ENCODE data around the gene OOSP3.
"Not testable (repeated sequence)": the region's sequence is repeated elsewhere in the genome, so short reads cannot be mapped to it uniquely, and the experiment has no call there.

Gene OOSP3

DNA sequence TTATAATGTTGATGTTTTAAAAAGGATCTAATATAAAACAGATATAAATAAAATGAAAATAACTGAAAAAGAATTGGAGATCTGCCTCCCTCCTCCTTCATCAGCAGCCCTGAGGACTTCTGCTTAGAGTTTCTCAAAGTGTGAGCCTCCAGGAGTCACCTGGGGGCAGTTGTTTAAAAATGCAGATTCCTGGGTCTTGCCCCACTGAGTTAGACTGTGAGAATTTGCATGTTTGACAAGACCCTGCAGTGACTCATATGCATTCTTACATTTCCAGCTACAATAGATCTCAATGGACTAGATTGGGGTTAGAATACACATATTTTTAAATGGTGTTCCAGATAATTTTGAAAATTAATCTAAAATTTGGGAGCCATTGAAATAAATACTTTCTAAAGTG, 798 bp upstream of the OOSP3 start:
- DNase-seq (ENCODE audit: insufficient read length) = no peak
- no peak for FAIRE-seq
- TF ChIP-seq POLR2AphosphoS5 (IDR thresholded peaks at IDR 0.05; ENCODE audit: low read depth, low read length) (no peak), TAF1 (IDR thresholded peaks at IDR 0.05; ENCODE audit: borderline replicate concordance, low read depth, low read length) (no peak), POLR2A (IDR thresholded peaks at IDR 0.05; ENCODE audit: low read depth, low read length) (no peak)

DNA sequence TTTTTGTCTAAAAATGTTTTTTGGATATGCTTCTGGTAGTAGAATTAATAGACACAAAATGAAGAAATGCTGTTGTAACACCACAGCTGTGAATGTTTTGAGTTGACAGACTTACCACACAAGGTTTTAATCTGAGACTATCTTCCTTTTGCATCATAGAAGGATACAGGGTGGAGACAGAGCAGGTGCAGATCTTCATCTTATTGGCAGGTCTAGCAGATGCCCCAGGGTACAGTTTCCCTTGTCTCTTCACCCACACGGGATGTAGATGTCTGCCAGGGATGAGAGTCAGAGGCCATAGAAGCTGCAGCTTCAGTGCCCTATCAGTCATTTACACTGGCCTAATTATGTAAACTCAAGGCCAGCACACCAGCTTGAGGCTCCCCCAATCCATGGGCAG, 985 bp downstream of the OOSP3 start:
- DNase-seq (ENCODE audit: insufficient read length) (no peak), FAIRE-seq (no peak)
- no peak for TF ChIP-seq POLR2A (IDR thresholded peaks at IDR 0.05; ENCODE audit: low read depth, low read length)
- TF ChIP-seq POLR2AphosphoS5 (IDR thresholded peaks at IDR 0.05; ENCODE audit: low read depth, low read length) = no peak
- TF ChIP-seq TAF1 (IDR thresholded peaks at IDR 0.05; ENCODE audit: borderline replicate concordance, low read depth, low read length) = no peak

DNA sequence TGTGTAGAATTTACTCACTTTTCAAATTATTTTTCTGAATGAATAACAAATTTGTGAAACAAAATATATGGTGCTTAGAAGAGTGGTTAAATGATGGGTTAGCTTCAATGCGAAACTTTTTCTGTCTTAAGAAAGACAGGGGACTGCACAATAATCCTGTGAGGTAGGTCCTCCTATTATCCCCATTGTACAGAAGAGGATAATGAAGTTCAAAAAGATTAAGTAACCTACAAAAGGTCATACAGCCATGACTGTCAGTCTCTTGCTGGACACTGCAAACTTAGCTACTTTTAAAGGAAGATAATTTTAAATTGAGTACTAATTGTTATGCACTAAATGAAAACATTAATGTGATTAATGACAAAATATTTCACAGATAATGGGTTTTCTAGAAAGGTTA, 5.0 kb downstream of the OOSP3 start:
- FAIRE-seq (no peak), DNase-seq (ENCODE audit: insufficient read length) (no peak)
- TF ChIP-seq POLR2A (IDR thresholded peaks at IDR 0.05; ENCODE audit: low read depth, low read length) = no peak
- no peak for TF ChIP-seq TAF1 (IDR thresholded peaks at IDR 0.05; ENCODE audit: borderline replicate concordance, low read depth, low read length)
- TF ChIP-seq POLR2AphosphoS5 (IDR thresholded peaks at IDR 0.05; ENCODE audit: low read depth, low read length) = no peak

DNA sequence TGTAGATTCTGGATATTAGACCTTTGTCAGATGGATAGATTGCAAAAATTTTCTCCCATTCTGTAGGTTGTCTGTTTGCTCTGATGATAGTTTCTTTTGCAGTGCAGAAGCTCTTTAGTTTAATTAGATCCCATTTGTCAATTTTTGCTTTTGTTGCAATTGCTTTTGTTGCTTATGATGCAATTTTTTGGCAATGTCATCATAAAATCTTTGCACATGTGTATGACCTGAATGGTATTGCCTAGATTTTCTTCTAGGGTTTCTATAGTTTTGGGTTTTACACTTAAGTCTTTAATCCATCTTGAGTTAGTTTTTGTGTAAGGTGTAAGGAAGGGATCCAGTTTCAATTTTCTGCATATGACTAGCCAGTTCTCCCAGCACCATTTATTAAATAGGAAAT, 8.6 kb downstream of the OOSP3 start:
- not testable (repeated sequence) for FAIRE-seq; DNase-seq (ENCODE audit: insufficient read length)

DNA sequence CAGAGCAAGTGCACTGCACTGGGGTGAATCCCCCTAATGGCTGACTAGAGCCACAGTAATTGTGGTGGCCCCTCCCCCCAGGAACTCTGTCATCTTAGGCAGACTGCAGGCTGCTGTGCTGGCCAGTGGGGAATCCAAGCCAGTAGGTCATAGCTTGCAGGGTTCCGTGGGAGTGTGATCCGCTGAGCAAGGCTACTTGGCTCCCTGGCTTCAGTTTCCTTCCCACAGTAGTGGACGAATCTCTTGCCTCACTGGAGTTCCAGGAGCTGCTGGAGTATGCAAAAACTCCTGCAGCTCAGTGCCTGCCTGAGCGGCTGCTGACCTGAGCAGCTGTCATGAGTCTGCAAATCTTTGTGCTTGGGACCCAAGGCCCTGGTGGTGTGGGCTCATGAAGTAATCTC, 13.2 kb downstream of the OOSP3 start:
- DNase-seq (ENCODE audit: insufficient read length) = no peak
- no peak for FAIRE-seq
- no peak for TF ChIP-seq POLR2A (IDR thresholded peaks at IDR 0.05; ENCODE audit: low read depth, low read length)
- TF ChIP-seq TAF1 (IDR thresholded peaks at IDR 0.05; ENCODE audit: borderline replicate concordance, low read depth, low read length) = no peak
- no peak for TF ChIP-seq POLR2AphosphoS5 (IDR thresholded peaks at IDR 0.05; ENCODE audit: low read depth, low read length)

DNA sequence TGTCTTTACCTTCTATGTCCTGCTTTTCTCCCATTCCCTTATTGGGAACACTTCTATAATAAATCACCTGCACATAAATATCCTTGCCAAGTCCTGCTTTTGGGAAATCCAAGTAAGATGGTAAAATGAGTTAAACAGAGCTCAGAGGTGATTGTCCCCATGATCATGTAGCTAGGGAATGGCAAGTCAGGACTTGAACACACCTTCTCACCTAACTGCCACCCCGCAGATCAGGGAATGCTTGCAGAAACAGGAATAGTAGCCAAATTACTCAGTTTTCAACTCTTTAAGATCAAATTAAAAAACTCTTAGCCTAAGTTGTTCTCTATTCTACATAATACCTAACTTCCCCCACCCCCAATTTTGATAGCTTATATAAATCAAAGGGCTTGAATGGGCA, 16.0 kb downstream of the OOSP3 start:
- no peak for TF ChIP-seq POLR2A (IDR thresholded peaks at IDR 0.05; ENCODE audit: low read depth, low read length)
- TF ChIP-seq TAF1 (IDR thresholded peaks at IDR 0.05; ENCODE audit: borderline replicate concordance, low read depth, low read length) = no peak
- TF ChIP-seq POLR2AphosphoS5 (IDR thresholded peaks at IDR 0.05; ENCODE audit: low read depth, low read length) = no peak
- DNase-seq (ENCODE audit: insufficient read length) (no peak), FAIRE-seq (no peak)

DNA sequence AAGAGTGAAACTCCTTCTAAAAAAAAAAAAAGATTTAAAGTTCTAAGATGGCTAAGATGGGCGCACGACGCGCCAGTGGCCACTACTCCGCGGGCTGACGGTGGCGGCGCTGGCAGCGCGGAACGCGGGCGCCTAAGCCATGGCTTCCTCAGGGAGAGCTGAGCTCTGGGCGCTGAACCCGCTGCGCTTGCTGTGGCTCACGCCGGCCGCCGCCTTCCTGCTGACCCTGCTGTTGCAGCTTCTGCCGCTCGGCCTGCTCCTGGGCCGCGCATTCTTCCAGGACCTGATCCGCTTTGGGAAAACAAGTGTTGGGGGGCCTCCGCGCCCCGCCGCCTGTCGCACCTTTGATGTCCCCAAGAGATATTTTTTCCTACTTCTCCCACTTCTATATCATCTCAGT, 19.5 kb downstream of the OOSP3 start:
- FAIRE-seq = no peak
- TF ChIP-seq POLR2A (IDR thresholded peaks at IDR 0.05; ENCODE audit: low read depth, low read length) = no peak
- no peak for TF ChIP-seq POLR2AphosphoS5 (IDR thresholded peaks at IDR 0.05; ENCODE audit: low read depth, low read length)
- no peak for TF ChIP-seq TAF1 (IDR thresholded peaks at IDR 0.05; ENCODE audit: borderline replicate concordance, low read depth, low read length)
- DNase-seq (ENCODE audit: insufficient read length) = no peak

DNA sequence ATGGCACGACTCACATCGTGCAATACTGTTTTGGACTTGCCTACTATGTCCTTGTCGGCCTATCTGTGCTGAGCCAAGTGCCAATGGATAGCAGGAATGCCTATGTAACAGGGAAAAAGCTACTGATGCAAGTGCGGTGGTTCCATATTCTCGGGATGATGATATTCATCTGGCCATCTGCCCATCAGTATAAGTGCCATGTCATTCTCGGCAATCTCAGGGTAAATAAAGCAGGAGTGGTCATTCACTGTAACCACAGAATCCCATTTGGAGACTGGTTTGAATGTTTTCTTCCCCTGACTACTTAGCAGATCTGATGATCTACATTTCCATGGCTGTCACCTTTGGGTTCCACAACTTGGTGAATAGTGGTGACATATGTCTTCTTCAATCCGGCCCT, 20.1 kb downstream of the OOSP3 start:
- DNase-seq (ENCODE audit: insufficient read length) (no peak), FAIRE-seq (no peak)
- TF ChIP-seq POLR2A (IDR thresholded peaks at IDR 0.05; ENCODE audit: low read depth, low read length) = no peak
- no peak for TF ChIP-seq POLR2AphosphoS5 (IDR thresholded peaks at IDR 0.05; ENCODE audit: low read depth, low read length)
- no peak for TF ChIP-seq TAF1 (IDR thresholded peaks at IDR 0.05; ENCODE audit: borderline replicate concordance, low read depth, low read length)

DNA sequence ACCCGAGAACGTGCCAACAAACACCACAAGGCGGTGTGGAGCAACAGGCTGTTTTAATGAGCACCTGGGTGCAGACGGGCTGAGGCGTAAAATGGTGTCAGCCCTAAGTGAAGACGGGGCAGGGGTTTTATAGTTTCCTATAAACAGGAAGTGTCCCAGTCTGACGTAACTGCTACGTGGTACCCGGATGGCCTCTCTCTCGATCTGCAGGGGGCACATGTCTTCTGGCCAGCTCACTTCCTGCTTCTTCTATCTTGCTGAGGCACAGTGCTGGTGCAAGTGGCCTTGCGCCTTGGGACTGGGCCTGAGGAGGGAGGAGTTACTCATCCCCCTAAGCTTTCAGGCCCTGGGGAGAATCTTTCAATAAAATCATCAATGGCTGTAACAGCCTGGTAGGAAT, 20.9 kb downstream of the OOSP3 start:
- TF ChIP-seq POLR2AphosphoS5 (IDR thresholded peaks at IDR 0.05; ENCODE audit: low read depth, low read length) (no peak), TAF1 (IDR thresholded peaks at IDR 0.05; ENCODE audit: borderline replicate concordance, low read depth, low read length) (no peak), POLR2A (IDR thresholded peaks at IDR 0.05; ENCODE audit: low read depth, low read length) (no peak)
- FAIRE-seq = no peak
- no peak for DNase-seq (ENCODE audit: insufficient read length)

DNA sequence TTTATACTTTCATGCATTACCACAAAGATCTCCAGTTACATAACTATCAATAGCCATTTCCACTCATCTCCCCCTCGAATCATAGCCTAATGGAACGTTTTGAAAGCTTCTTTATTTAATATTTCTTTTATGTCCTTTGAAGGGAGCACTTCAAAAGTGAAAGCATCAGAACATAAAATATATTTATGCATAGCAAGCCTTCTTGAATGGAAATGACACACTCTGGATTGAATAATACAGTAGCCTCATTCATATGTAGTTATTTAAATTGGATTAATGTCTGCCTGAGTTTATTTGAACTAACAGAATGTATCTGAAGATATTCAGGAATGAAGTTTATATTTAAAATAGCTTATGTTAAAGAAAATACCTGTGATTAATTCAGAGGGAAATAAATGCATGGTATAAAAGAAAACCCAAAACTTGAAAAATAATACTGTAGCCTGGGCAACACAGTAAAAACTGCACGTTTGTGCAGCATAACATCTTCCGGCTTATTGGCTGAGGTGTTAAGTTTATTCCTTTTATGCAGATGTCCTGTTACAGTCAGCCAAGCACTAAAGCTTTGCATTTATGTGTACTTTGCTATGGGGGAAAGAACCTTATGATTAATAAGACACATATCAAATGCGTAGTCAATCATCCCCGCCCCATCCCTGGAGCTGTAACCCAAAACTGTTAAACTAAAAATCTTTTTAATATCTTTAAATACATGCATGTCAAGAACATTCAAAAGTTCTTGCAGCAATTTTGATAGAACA, 22.0 kb downstream of the OOSP3 start:
- no peak for FAIRE-seq
- no peak for TF ChIP-seq POLR2A (IDR thresholded peaks at IDR 0.05; ENCODE audit: low read depth, low read length)
- no peak for TF ChIP-seq POLR2AphosphoS5 (IDR thresholded peaks at IDR 0.05; ENCODE audit: low read depth, low read length)
- no peak for TF ChIP-seq TAF1 (IDR thresholded peaks at IDR 0.05; ENCODE audit: borderline replicate concordance, low read depth, low read length)
- no peak for DNase-seq (ENCODE audit: insufficient read length)

DNA sequence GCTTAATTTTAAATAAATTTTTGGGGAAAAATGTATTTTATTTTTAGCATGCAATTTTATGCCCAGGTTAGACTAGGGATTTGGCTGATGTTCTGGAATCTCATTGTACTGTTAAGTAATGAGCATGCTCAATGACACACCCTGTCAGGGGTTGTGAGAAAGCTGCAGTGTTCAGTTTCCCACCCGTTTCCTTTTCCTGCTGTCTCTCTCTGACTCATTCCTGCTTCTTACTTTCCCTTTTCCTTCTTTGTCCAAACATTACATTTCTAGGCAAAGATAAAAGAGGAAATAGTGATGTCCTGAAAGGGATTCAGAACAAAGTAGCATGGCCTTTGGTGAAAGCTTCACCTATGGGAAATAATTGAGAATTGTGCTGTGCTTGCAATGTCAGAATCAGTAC, 22.7 kb downstream of the OOSP3 start:
- DNase-seq (ENCODE audit: insufficient read length) = no peak
- FAIRE-seq = no peak
- TF ChIP-seq TAF1 (IDR thresholded peaks at IDR 0.05; ENCODE audit: borderline replicate concordance, low read depth, low read length) (no peak), POLR2A (IDR thresholded peaks at IDR 0.05; ENCODE audit: low read depth, low read length) (no peak), POLR2AphosphoS5 (IDR thresholded peaks at IDR 0.05; ENCODE audit: low read depth, low read length) (no peak)

DNA sequence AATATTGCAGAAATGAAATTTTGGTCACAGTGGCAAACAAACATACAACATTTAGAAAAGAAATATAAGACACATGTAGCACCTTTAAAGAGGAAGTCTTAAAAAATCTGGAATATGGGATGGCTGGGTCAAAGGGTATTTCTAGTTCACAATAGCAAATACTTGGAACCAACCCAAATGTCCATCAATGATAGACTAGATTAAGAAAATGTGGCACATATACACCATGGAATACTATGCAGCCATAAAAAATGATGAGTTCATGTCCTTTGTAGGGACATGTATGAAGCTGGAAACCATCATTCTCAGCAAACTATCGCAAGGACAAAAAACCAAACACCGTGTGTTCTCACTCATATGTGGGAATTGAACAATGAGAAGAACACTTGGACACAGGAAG, 25.0 kb downstream of the OOSP3 start:
- not testable (repeated sequence) for FAIRE-seq

DNA sequence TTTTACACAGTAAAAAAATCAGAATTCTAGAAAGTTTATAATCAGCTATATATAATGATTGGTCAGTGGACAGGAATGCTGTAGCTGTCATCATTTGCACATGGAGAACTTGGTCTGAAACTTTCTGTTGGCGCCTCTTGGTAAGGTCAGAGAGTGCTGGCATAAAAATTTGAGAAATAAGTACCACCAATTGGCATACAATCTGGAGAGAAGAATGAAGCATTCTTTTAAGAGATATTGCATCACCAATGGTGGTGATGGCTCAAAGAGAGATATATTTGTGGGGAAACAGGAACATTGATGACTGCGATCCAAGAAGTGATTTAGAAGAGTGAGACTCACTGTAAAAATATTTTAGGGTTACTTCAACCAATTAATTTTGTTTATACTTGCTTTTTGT, 39.9 kb downstream of the OOSP3 start:
- TF ChIP-seq POLR2AphosphoS5 (IDR thresholded peaks at IDR 0.05; ENCODE audit: low read depth, low read length) = no peak
- TF ChIP-seq POLR2A (IDR thresholded peaks at IDR 0.05; ENCODE audit: low read depth, low read length) = no peak
- TF ChIP-seq TAF1 (IDR thresholded peaks at IDR 0.05; ENCODE audit: borderline replicate concordance, low read depth, low read length) = no peak
- DNase-seq (ENCODE audit: insufficient read length) (no peak), FAIRE-seq (peak; percentile 48)

More for the DNA sequence above, 25.0 kb downstream of the OOSP3 start:
- DNase-seq (ENCODE audit: insufficient read length) = not testable (repeated sequence)
